Stimulated activated CD4-positive, alpha-beta T cell treated with anti-CD3 and anti-CD28 coated beads, TNF-alpha, amount 100 ng/mL, for 1 hour (primary cell): ENCODE measurements around the gene RNF212B.
A peak's percentile ranks its signal among the peaks of the same experiment; 100 is the strongest.

Source experiments
- DNase-seq, 3 donors: peaks; one replicate each; pipeline ENCODE4 v3.0.0-alpha.2; 2020; ENCODE audit warnings: low read depth in 3 of 3, low spot score in 1 of 3

The RNF212B gene

GRCh38 chr14:23294734-23295561, 57.2 kb downstream of the RNF212B start:
- DNase-seq, result peak in 1 of 3 donors; percentile 22

- no peak for DNase-seq
Observed at GRCh38 chr14:23296012-23296777, 58.5 kb downstream of the RNF212B start.

GRCh38 chr14:23297096-23297495, 59.4 kb downstream of the RNF212B start:
- DNase-seq, result no peak

- no peak for DNase-seq
Observed at GRCh38 chr14:23297611-23298277, 60.0 kb downstream of the RNF212B start.

GRCh38 chr14:23299211-23299957, 61.6 kb downstream of the RNF212B start:
- DNase-seq, result no peak

- no peak for DNase-seq
Observed at GRCh38 chr14:23299986-23300686, 62.4 kb downstream of the RNF212B start.

- no peak for DNase-seq
Observed at GRCh38 chr14:23300687-23301223, 63.0 kb downstream of the RNF212B start.

- DNase-seq, result peak; percentile 87 to 95 (median 93)
Observed at GRCh38 chr14:23301288-23301968, 63.7 kb downstream of the RNF212B start.

GRCh38 chr14:23301969-23302289, 64.2 kb downstream of the RNF212B start:
- DNase-seq, result peak in 1 of 3 donors; percentile 18

- DNase-seq, result peak; percentile 67 to 77 (median 74)
Observed at GRCh38 chr14:23302290-23303225, 64.8 kb downstream of the RNF212B start, which contains the start of gene PPP1R3E. Gene PPP1R3E, minus strand, starts transcription at chr14:23302859. Its CDS starts 283 bp downstream, at chr14:23302576.

GRCh38 chr14:23306412-23307145, 68.8 kb downstream of the RNF212B start, which contains the start of gene BCL2L2:
Gene BCL2L2, plus strand, starts transcription at chr14:23306833. Its CDS starts 935 bp downstream, at chr14:23307768.
- DNase-seq, result no peak

GRCh38 chr14:23307146-23307530, 69.4 kb downstream of the RNF212B start:
- no peak for DNase-seq

GRCh38 chr14:23307687-23308644, 70.2 kb downstream of the RNF212B start:
- DNase-seq, result no peak

- DNase-seq, result no peak
Observed at GRCh38 chr14:23308721-23309445, 71.1 kb downstream of the RNF212B start.

- no peak for DNase-seq
Observed at GRCh38 chr14:23310546-23310945, 72.8 kb downstream of the RNF212B start.

- DNase-seq, result no peak
Observed at GRCh38 chr14:23316300-23316699, 78.6 kb downstream of the RNF212B start.
